Lower lobe of right lung (tissue), 2 donors: ENCODE data around the gene NUP35. TPM values are rescaled to one million over a fixed set of nuclear protein-coding genes. Genes with fewer than 3 reads are reported as not detected.
"Not testable (repeated sequence)": the region's sequence is repeated elsewhere in the genome, so short reads cannot be mapped to it uniquely, and the experiment has no call there.

Experiments
- ATAC-seq, 2 donors: fragments of 200-7000 bp; cut with Tn5 transposase; one replicate each; pipeline ENCODE4 v1.9.1; 2020 to 2022; ENCODE audit warnings: mild to moderate bottlenecking in 2 of 2, moderate library complexity in 2 of 2
- DNase-seq: peaks from one replicate; pipeline ENCODE4 v3.0.0-alpha.2; 2020
- H3K27ac ChIP-seq: fragments of 200-600 bp; one replicate; pipeline ENCODE4 v1.8.0; 2022
- H3K27me3 ChIP-seq: fragments of 200-600 bp; one replicate; pipeline ENCODE4 v1.8.0; 2022; ENCODE audit warnings: low read depth
- H3K36me3 ChIP-seq: fragments of 200-600 bp; one replicate; pipeline ENCODE4 v1.8.0; 2022; ENCODE audit warnings: mild to moderate bottlenecking
- H3K4me1 ChIP-seq: fragments of 200-600 bp; one replicate; pipeline ENCODE4 v1.8.0; 2022
- H3K4me3 ChIP-seq: fragments of 200-600 bp; one replicate; pipeline ENCODE4 v1.8.0; 2022; ENCODE audit warnings: mild to moderate bottlenecking
- H3K9me3 ChIP-seq: fragments of 200-600 bp; one replicate; pipeline ENCODE4 v1.8.0; 2022
- intact Hi-C: fragments of 100-400 bp; cut with DNase I; formaldehyde crosslinking; loops from one replicate; pipeline ENCODE4 v1.11.0; 2022
- total RNA-seq: library from RNA; stranded (reverse); fragmentation: NEBNext Ultra II Directional; extraction: Animal tissue kit (Norgen Biotek cat#: 25700); gene quantifications from one replicate; pipeline ENCODE4 v1.2.1, GENCODE V29; 2021
- TF ChIP-seq, protein P1 (sequence below): fragments of 200-600 bp; IDR thresholded peaks from one replicate; pipeline ENCODE4 v1.8.0; 2022; ENCODE audit warnings: antibody characterized with exemption, mild to moderate bottlenecking
- donor health status: DM: no; HTN: yes; CAD: no; lungs with severe emphysema.

The NUP35 gene
- total RNA-seq, 1 donor from 2014 or later = 15.9 TPM

DNA sequence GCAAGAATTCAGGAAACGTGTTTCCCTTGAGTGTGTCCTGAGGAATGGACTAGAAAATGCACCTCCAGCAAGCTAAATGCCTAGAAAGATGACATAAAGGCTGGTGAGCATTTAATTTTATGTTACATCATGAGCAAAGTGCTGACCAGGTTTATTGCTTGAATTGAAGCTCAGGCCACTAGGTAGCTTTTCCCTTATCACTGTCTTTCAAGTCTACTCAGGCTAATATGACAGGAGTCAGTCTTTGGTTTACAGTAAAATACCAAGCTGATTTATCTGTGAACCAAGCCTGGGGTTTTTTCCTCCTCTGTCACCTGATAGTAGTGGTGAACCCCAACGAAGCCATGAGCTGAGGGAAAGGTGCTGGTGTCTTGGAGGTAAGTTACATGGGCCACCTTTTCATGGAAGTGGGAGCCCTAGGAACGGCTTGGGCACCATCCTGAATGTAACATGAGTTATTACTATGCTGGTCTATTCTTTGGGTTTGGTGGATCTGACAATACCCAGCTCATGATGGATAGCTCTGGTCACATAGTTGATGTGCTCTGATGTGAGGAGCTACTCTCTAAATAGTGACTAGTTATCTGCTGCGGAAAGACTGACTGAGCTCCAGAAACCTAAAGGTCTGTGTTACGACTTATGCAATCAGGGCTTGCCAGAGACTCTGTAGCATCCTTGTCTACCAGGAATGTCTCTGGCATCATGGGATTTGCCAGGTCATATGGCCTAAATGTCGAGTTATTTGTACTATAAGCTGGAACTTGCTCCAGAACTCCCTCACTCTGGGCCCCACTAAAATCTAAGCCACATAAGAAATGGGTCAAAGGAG is 39.8 kb downstream of the NUP35 start:
- no peaks in the 10 kb centered on the region for H3K9me3 ChIP-seq
- TF ChIP-seq, protein P1, sequence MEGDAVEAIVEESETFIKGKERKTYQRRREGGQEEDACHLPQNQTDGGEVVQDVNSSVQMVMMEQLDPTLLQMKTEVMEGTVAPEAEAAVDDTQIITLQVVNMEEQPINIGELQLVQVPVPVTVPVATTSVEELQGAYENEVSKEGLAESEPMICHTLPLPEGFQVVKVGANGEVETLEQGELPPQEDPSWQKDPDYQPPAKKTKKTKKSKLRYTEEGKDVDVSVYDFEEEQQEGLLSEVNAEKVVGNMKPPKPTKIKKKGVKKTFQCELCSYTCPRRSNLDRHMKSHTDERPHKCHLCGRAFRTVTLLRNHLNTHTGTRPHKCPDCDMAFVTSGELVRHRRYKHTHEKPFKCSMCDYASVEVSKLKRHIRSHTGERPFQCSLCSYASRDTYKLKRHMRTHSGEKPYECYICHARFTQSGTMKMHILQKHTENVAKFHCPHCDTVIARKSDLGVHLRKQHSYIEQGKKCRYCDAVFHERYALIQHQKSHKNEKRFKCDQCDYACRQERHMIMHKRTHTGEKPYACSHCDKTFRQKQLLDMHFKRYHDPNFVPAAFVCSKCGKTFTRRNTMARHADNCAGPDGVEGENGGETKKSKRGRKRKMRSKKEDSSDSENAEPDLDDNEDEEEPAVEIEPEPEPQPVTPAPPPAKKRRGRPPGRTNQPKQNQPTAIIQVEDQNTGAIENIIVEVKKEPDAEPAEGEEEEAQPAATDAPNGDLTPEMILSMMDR = no peak
- ATAC-seq (no peak), DNase-seq (no peak)
- no peaks in the 10 kb centered on the region for H3K27me3 ChIP-seq
- no peak overlapping the region for H3K4me3 ChIP-seq
- peaks cover 38% of the 10 kb centered on the region for H3K36me3 ChIP-seq
- intact Hi-C loops = no loop called here
- H3K4me1 ChIP-seq = no peaks in the 10 kb centered on the region
- H3K27ac ChIP-seq = no peak overlapping the region

DNA sequence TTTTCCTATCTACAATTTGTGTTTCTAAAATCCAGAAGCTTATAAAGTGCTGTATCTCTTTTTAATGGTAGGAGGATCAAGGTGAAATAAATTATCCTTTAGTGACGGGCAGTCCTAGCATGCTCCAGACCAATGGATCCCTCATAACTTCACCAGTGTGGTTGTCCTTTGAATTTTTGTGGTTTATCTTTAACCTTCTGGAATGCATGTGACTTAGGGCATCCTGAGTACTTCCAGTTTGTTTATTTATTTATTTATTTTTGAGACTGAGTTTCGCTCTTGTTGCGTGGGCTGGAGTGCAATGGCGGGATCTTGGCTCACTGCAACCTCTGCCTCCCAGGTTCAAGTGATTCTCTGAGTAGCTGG is 40.4 kb downstream of the NUP35 start:
- TF ChIP-seq, protein P1 = no peak
- intact Hi-C loops = no loop called here
- no peaks in the 10 kb centered on the region for H3K4me1 ChIP-seq

DNA sequence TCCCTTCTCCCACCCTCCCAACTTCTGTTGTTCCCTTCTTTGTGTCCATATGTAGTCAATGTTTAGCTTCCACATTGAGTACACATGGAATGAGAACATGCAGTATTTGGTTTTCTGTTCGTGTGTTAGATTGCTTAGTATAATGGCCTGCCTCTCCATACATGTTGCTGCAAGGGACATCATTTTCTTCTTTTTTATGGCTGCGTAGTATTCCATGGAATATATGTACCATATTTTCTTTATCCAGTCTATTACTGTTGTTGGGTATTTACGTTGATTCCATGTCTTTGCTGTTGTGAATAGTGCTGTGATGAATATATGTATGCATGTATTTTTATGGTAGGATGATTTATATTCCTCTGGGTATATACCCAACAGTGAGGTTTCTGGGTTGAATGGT is 42.0 kb downstream of the NUP35 start:
- TF ChIP-seq, protein P1 = no peak
- no peak for ATAC-seq
- no peak overlapping the region for H3K27ac ChIP-seq
- H3K9me3 ChIP-seq = no peaks in the 10 kb centered on the region
- H3K4me3 ChIP-seq = no peak overlapping the region
- H3K27me3 ChIP-seq = no peaks in the 10 kb centered on the region
- peaks cover 24% of the 10 kb centered on the region for H3K36me3 ChIP-seq
- no peaks in the 10 kb centered on the region for H3K4me1 ChIP-seq
- intact Hi-C loops = no loop called here
- no peak for DNase-seq

More for the DNA sequence above, 40.4 kb downstream of the NUP35 start:
- H3K27me3 ChIP-seq = no peaks in the 10 kb centered on the region
- no peak for DNase-seq
- H3K27ac ChIP-seq = no peak overlapping the region
- no peak for ATAC-seq
- peaks cover 34% of the 10 kb centered on the region for H3K36me3 ChIP-seq
- H3K9me3 ChIP-seq = no peaks in the 10 kb centered on the region
- no peak overlapping the region for H3K4me3 ChIP-seq

DNA sequence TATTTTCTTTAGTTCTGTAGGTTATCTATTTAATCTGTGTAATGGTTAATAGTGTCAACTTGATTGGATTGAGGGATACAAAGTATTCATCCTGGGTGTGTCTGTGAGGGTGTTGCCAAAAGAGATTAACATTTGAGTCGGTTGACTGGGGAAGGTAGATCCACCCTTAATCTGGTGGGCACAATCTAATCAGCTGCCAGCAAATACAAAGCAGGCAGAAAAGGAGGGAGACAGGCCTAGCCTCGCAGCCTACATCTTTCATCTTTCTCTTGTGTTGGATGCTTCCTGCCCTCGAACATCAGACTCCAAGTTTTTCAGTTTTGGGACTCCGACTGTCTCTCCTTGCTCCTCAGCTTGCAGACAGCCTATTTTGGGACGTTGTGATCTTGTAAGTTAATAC is 42.7 kb downstream of the NUP35 start:
- H3K27ac ChIP-seq, ATAC-seq, H3K4me3 ChIP-seq, H3K9me3 ChIP-seq, DNase-seq, H3K27me3 ChIP-seq, intact Hi-C loops, H3K4me1 ChIP-seq: not testable (repeated sequence)
- peaks cover 16% of the 10 kb centered on the region for H3K36me3 ChIP-seq

DNA sequence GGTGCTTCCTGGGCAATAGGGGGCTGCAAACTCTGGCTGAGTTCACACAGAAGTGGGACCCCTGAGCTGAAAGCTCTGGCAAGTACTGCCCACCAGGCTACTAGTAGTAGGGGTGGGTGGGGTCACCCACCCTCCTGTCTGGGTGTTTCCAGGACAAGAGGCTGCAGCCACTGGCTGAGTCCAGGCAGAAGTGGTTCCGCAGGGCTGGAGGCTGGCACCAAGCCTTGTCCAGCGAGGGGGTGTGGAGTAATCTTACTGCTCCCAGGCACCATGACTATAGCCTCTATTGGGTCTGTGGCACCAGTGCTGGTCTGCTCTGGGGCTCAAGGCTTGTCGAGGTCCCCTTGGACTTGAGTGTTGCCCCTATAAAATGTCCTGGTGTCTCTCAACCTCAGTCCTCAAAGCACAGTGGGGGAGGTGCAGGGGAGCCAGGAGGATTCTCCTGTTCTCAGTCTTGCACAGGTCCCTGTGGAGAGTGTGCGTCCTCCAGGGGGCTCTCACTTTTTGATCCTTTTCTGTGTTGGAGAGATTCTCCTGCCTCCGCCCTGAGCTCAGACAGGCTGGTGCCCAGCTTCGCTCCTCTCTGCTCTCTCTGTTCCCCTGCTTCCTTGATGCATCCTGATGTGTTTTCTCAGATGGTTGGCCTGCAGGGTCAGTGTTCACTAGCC is 48.1 kb downstream of the NUP35 start:
- Histone ChIP-seq H3K9me3 (peaks cover 22% of the 10 kb centered on the region), H3K4me3 (no peak overlapping the region), H3K27ac (no peak overlapping the region), H3K27me3 (no peaks in the 10 kb centered on the region), H3K36me3 (no peaks in the 10 kb centered on the region), H3K4me1 (no peaks in the 10 kb centered on the region)
- peak in 1 of 2 donors; percentile 32 for ATAC-seq
- TF ChIP-seq, protein P1 = no peak
- no peak for DNase-seq
- intact Hi-C loops = no loop called here

DNA sequence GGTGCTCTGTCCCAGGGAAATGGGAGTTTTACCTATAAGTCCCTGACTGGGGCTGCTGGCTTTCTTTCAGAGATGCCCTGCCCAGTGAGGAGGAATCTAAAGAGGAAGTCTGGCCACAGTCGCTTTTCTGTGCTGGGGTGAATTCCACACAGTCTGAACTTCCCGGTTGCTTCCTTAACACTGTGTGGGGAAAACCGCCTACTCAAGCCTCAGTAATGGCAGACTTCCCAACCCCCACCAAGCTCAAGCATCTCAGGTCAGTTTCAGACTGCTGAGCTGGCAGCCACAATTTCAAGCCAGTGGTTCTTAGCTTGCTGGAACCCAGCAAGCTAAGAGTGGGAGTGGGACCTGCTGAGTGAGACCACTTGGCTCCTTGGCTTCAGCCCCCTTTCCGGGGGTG is 54.9 kb downstream of the NUP35 start:
- intact Hi-C loops = no loop called here
- H3K27me3 ChIP-seq = no peaks in the 10 kb centered on the region
- no peak for ATAC-seq
- TF ChIP-seq, protein P1 = no peak
- H3K4me3 ChIP-seq = no peak overlapping the region
- no peak overlapping the region for H3K27ac ChIP-seq
- H3K36me3 ChIP-seq = peaks cover 7% of the 10 kb centered on the region
- peaks cover 23% of the 10 kb centered on the region for H3K9me3 ChIP-seq
- no peaks in the 10 kb centered on the region for H3K4me1 ChIP-seq
- no peak for DNase-seq
